Mesothelial cell of epicardium (in vitro differentiated cells): Measurements from ENCODE around the gene PRPF40B. TPM values are rescaled to one million over a fixed set of nuclear protein-coding genes. Genes with fewer than 3 reads are reported as not detected.

ENCODE experiments used
- DNase-seq, 2 experiments: peaks; one replicate each; pipeline ENCODE4 v3.0.0; 2021; ENCODE audit warnings: low spot score in 2 of 2; ENCODE audit not compliant: unreplicated experiment in 2 of 2
- H3K27ac Mint-ChIP-seq: 2 replicates; pipeline ENCODE4 v1.8.0; 2021; ENCODE audit warnings: mixed read lengths
- H3K27me3 Mint-ChIP-seq: 2 replicates; pipeline ENCODE4 v1.8.0; 2021; ENCODE audit warnings: low read depth, mixed read lengths
- H3K36me3 Mint-ChIP-seq: 2 replicates; pipeline ENCODE4 v1.8.0; 2021; ENCODE audit warnings: mixed read lengths
- H3K4me1 Mint-ChIP-seq: 2 replicates; pipeline ENCODE4 v1.8.0; 2021; ENCODE audit warnings: mixed read lengths
- H3K4me3 Mint-ChIP-seq: 2 replicates; pipeline ENCODE4 v1.8.0; 2021; ENCODE audit warnings: mild to moderate bottlenecking, moderate library complexity, mixed read lengths
- H3K9me3 Mint-ChIP-seq: 2 replicates; pipeline ENCODE4 v1.8.0; 2021; ENCODE audit warnings: mixed read lengths
- total RNA-seq: library from RNA; stranded (reverse); gene quantifications from 3 replicates; pipeline ENCODE4 v1.2.1, GENCODE V29; 2021
- TF ChIP-seq, protein P1 (sequence below): fragments of 200-600 bp; sonication (generic); IDR thresholded peaks from one replicate; pipeline ENCODE4 v1.5.0; 2021; ENCODE audit warnings: antibody characterized with exemption; ENCODE audit not compliant: unreplicated experiment

The PRPF40B gene
- total RNA-seq, 1 donor from 2014 or later, result 62.0 TPM

GRCh38 chr12:49692851-49693250, 69.5 kb downstream of the PRPF40B start:
- Mint-ChIP-seq H3K27me3 (no peaks in the 10 kb centered on the region), H3K9me3 (no peaks in the 10 kb centered on the region), H3K27ac (no peak overlapping the region), H3K4me1 (peaks cover 8% of the 10 kb centered on the region), H3K4me3 (no peak overlapping the region), H3K36me3 (no peaks in the 10 kb centered on the region)
- no peak for DNase-seq
- TF ChIP-seq, protein P1, sequence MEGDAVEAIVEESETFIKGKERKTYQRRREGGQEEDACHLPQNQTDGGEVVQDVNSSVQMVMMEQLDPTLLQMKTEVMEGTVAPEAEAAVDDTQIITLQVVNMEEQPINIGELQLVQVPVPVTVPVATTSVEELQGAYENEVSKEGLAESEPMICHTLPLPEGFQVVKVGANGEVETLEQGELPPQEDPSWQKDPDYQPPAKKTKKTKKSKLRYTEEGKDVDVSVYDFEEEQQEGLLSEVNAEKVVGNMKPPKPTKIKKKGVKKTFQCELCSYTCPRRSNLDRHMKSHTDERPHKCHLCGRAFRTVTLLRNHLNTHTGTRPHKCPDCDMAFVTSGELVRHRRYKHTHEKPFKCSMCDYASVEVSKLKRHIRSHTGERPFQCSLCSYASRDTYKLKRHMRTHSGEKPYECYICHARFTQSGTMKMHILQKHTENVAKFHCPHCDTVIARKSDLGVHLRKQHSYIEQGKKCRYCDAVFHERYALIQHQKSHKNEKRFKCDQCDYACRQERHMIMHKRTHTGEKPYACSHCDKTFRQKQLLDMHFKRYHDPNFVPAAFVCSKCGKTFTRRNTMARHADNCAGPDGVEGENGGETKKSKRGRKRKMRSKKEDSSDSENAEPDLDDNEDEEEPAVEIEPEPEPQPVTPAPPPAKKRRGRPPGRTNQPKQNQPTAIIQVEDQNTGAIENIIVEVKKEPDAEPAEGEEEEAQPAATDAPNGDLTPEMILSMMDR, result no peak

- no peaks in the 10 kb centered on the region for H3K36me3 Mint-ChIP-seq
- peaks cover 19% of the 10 kb centered on the region for H3K4me1 Mint-ChIP-seq
These were observed 70.6 kb downstream of the PRPF40B start for GRCh38 chr12:49693931-49694444.

More at GRCh38 chr12:49693931-49694444, 70.6 kb downstream of the PRPF40B start:
- Mint-ChIP-seq H3K4me3 (no peak overlapping the region), H3K27ac (no peak overlapping the region), H3K27me3 (no peaks in the 10 kb centered on the region), H3K9me3 (no peaks in the 10 kb centered on the region)
- TF ChIP-seq, protein P1, result no peak
- DNase-seq, result no peak

Other genes with a start within 250 kb of the PRPF40B start
- 1.8 to 2.5 TPM (median 2.3 TPM) in 3 replicates for gene KCNH3, start 84.5 kb upstream of the PRPF40B start, total RNA-seq
- gene MCRS1, start 55.4 kb upstream of the PRPF40B start, total RNA-seq, result 65.6 to 72.4 TPM (median 68.1 TPM) in 3 replicates
- 0.29 to 0.50 TPM (median 0.40 TPM) in 3 replicates for gene FAM186B, start 17.9 kb upstream of the PRPF40B start, total RNA-seq
- 16.3 to 19.2 TPM (median 18.3 TPM) in 3 replicates for gene FMNL3, start 83.8 kb downstream of the PRPF40B start, total RNA-seq
- gene TMBIM6, start 118.0 kb downstream of the PRPF40B start, total RNA-seq, result 296 to 312 TPM (median 297 TPM) in 3 replicates
- gene NCKAP5L, start 204.9 kb downstream of the PRPF40B start, total RNA-seq, result 42.2 to 44.4 TPM (median 44.4 TPM) in 3 replicates
- 5.3 to 5.7 TPM (median 5.6 TPM) in 3 replicates for gene BCDIN3D, start 219.5 kb downstream of the PRPF40B start, total RNA-seq